GM23248 (cell line): Measurements from ENCODE around the gene NEUROD2. TPM values are rescaled to one million over a fixed set of nuclear protein-coding genes. Genes with fewer than 3 reads are reported as not detected.

ENCODE experiments used
- DNase-seq: peaks from one replicate; pipeline ENCODE4 v3.0.0-alpha.2; 2015
- H2AFZ ChIP-seq: fragments of 200-600 bp; sonication (generic); 2 replicates; pipeline ENCODE4 v1.6.1; 2016; ENCODE audit warnings: antibody characterized with exemption
- H3F3A ChIP-seq: fragments of 200-600 bp; sonication (generic); 2 replicates; pipeline ENCODE4 v1.6.1; 2016; ENCODE audit warnings: mild to moderate bottlenecking, antibody characterized with exemption, mixed run types; ENCODE audit not compliant: insufficient read depth
- H3K27ac ChIP-seq: fragments of 200-600 bp; sonication (generic); 2 replicates; pipeline ENCODE4 v1.5.1; 2016; ENCODE audit warnings: mild to moderate bottlenecking
- H3K27me3 ChIP-seq: fragments of 200-600 bp; sonication (generic); replicated peaks from 2 replicates; pipeline ENCODE4 v1.6.1; 2016; ENCODE audit warnings: mild to moderate bottlenecking; ENCODE audit not compliant: insufficient read depth
- H3K36me3 ChIP-seq: fragments of 200-600 bp; sonication (generic); 2 replicates; pipeline ENCODE4 v1.6.1; 2016; ENCODE audit warnings: low read depth, mild to moderate bottlenecking
- H3K4me1 ChIP-seq: fragments of 200-600 bp; sonication (generic); 2 replicates; pipeline ENCODE4 v1.6.1; 2016; ENCODE audit warnings: mild to moderate bottlenecking; ENCODE audit not compliant: insufficient read depth
- H3K4me2 ChIP-seq: fragments of 200-600 bp; sonication (generic); one replicate; pipeline ENCODE4 v1.6.1; 2016; ENCODE audit warnings: mild to moderate bottlenecking; ENCODE audit not compliant: unreplicated experiment
- H3K4me3 ChIP-seq: fragments of 200-600 bp; sonication (generic); 2 replicates; pipeline ENCODE4 v1.5.1; 2016; ENCODE audit warnings: mild to moderate bottlenecking
- H3K79me2 ChIP-seq: fragments of 200-600 bp; sonication (generic); 2 replicates; pipeline ENCODE4 v1.6.1; 2016; ENCODE audit warnings: mild to moderate bottlenecking; ENCODE audit not compliant: insufficient read depth
- H3K9ac ChIP-seq: fragments of 200-600 bp; sonication (generic); 2 replicates; pipeline ENCODE4 v1.6.1; 2016; ENCODE audit warnings: mild to moderate bottlenecking
- H3K9me2 ChIP-seq: fragments of 200-600 bp; sonication (generic); 2 replicates; pipeline ENCODE4 v1.6.1; 2016; ENCODE audit warnings: mixed run types, mild to moderate bottlenecking, moderate library complexity; ENCODE audit not compliant: insufficient read depth
- H3K9me3 ChIP-seq: fragments of 200-600 bp; sonication (generic); one replicate; pipeline ENCODE4 v1.6.1; 2017; ENCODE audit warnings: low read depth
- H4K20me1 ChIP-seq: fragments of 200-600 bp; sonication (generic); 2 replicates; pipeline ENCODE4 v1.6.0; 2016; ENCODE audit not compliant: insufficient read depth
- EZH2 ChIP-seq: fragments of 200-600 bp; sonication (generic); IDR thresholded peaks from 2 replicates; pipeline ENCODE4 v1.6.1; 2018; ENCODE audit warnings: antibody characterized with exemption, mild to moderate bottlenecking; ENCODE audit not compliant: insufficient read depth, poor library complexity, severe bottlenecking
- EZH2phosphoT487 ChIP-seq: fragments of 200-600 bp; sonication (generic); IDR thresholded peaks from 2 replicates; pipeline ENCODE4 v1.6.1; 2018; ENCODE audit warnings: antibody characterized with exemption, moderate library complexity, mild to moderate bottlenecking, low read depth; ENCODE audit not compliant: insufficient read depth
- WGBS, 2 experiments: methylation state at CpG; one replicate each; pipeline ENCODE4 v1.1.6; 2015 to 2017; ENCODE audit warnings: low lambda C conversion rate in 2 of 2, low coverage in 1 of 2; ENCODE audit errors: missing lambda C conversion rate in 2 of 2; 5-methylcytosine and 5-hydroxymethylcytosine counted together
- in situ Hi-C: fragments of 300-500 bp; cut with MboI; formaldehyde crosslinking; loops from 2 replicates; pipeline ENCODE4 v1.15.0; 2020
- polyA plus RNA-seq: library from polyadenylated mRNA; unstranded; fragments of >200 nt; fragmentation: Nextera tagmentation; extraction: Ambion mirVana; gene quantifications from 2 replicates; pipeline ENCODE4 v1.2.1, GENCODE V29; 2016
- total RNA-seq: library from RNA; depleted of rRNA; stranded (reverse); fragments of >200 nt; shearing (Covaris generic); gene quantifications from 2 replicates; pipeline ENCODE4 v1.2.3, GENCODE V29; 2014; rRNA removed

NEUROD2 gene
- total and polyA plus RNA-seq, 2 experiments from 2014 or later: not detected

DNA sequence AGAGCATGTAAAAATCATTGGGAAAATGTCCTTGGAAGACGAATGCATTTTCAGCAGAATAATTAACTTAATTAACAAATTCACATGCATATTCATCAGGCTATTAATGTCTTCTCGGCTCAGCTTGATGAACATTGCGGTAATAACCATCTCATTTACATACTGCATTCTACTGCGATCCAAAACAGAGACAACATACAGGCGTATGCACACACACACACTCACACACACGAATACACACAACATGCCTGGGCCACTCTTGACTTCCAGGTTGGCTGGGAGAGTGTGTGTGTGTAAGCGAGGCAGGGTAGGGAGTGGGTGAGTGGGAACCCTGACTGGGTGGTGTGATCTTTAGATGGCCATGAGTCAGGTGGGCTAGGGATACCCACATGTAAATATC, 44.7 kb downstream of the NEUROD2 start:
- Histone ChIP-seq H2AFZ (no peak overlapping the region), H3K4me1 (no peaks in the 10 kb centered on the region), H3K9me2 (no peaks in the 10 kb centered on the region), H3K79me2 (no peaks in the 10 kb centered on the region), H3K27me3 (no peaks in the 10 kb centered on the region), H3K9me3 (no peaks in the 10 kb centered on the region), H3F3A (no peaks in the 10 kb centered on the region), H4K20me1 (no peaks in the 10 kb centered on the region), H3K4me2 (no peak overlapping the region), H3K27ac (no peak overlapping the region), H3K4me3 (no peak overlapping the region), H3K36me3 (peaks cover 11% of the 10 kb centered on the region; the same call in 1 of the 2 replicates), H3K9ac (no peak overlapping the region)
- WGBS, 2 experiments: 92 to 93% methylated on average over 7 of the region's 7 CpGs
- no peak for DNase-seq
- in situ Hi-C loops: no loop called here
- no peak for TF ChIP-seq EZH2

DNA sequence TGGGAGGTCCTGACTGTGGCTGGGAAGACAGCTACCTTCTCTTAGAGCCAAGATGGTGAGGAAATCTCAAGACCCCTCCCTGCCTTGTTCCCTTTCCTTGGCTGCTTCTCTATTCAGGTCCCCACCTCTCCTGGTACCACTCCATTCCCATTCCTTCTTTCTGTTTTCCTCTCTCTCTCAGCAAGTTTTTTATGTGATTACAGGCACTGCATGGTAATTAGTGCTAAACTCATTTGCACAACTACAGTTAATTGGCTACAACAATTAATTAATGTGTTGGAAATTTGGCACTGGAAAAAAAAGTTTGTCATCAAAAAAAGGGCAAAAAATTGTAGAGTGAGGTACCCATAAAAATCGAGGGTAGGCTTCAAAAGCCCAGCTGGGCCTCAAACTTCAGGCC, 45.3 kb downstream of the NEUROD2 start:
- DNase-seq: no peak
- Histone ChIP-seq H3K27me3 (no peaks in the 10 kb centered on the region), H3K36me3 (peaks cover 11% of the 10 kb centered on the region; the same call in 1 of the 2 replicates), H3F3A (no peaks in the 10 kb centered on the region), H3K27ac (no peak overlapping the region), H3K4me2 (no peak overlapping the region), H3K4me1 (no peaks in the 10 kb centered on the region), H4K20me1 (no peaks in the 10 kb centered on the region), H3K4me3 (no peak overlapping the region), H3K9me3 (no peaks in the 10 kb centered on the region), H3K9ac (no peak overlapping the region), H2AFZ (no peak overlapping the region), H3K9me2 (no peaks in the 10 kb centered on the region), H3K79me2 (no peaks in the 10 kb centered on the region)
- 71 to 89% methylated on average over 1 of the region's 1 CpG for WGBS, 2 experiments
- in situ Hi-C loops: no loop called here
- TF ChIP-seq EZH2 (no peak), EZH2phosphoT487 (no peak)

DNA sequence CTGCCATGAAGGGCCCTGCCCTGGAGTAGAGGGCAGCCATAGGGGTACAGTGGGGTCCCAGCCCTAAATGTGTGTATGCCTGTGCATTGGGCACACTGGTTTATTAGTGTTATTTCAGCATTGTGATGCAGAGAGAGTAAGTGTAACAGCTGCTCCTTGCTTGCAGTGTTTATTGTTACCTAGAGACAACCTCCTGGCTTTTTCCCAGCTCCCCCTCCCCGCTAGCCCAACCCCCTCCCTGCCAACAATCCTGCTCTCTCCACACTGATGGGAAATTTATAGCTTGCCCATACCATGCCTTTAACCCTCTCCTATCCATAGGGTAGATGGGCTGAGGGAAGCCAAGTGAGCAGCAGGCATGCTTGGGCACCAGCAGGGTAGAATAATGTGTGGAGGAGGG, 51.3 kb downstream of the NEUROD2 start:
- TF ChIP-seq EZH2phosphoT487: no peak
- no peak for TF ChIP-seq EZH2
- H3K9me2 ChIP-seq: no peaks in the 10 kb centered on the region
- H3K36me3 ChIP-seq: peaks cover 11% of the 10 kb centered on the region; the same call in 1 of the 2 replicates
- H3K27me3 ChIP-seq: no peaks in the 10 kb centered on the region
- DNase-seq: no peak
- no peak overlapping the region for H3K9ac ChIP-seq
- H3K9me3 ChIP-seq: no peaks in the 10 kb centered on the region
- in situ Hi-C loops: no loop called here
- H3K79me2 ChIP-seq: no peaks in the 10 kb centered on the region
- H3K4me3 ChIP-seq: no peak overlapping the region
- H3K27ac ChIP-seq: no peak overlapping the region
- 43 to 56% methylated on average over 1 of the region's 1 CpG for WGBS, 2 experiments
- H4K20me1 ChIP-seq: no peaks in the 10 kb centered on the region
- peaks cover 19% of the 10 kb centered on the region for H3K4me1 ChIP-seq
- H3K4me2 ChIP-seq: no peak overlapping the region
- no peaks in the 10 kb centered on the region for H3F3A ChIP-seq
- no peak overlapping the region for H2AFZ ChIP-seq

DNA sequence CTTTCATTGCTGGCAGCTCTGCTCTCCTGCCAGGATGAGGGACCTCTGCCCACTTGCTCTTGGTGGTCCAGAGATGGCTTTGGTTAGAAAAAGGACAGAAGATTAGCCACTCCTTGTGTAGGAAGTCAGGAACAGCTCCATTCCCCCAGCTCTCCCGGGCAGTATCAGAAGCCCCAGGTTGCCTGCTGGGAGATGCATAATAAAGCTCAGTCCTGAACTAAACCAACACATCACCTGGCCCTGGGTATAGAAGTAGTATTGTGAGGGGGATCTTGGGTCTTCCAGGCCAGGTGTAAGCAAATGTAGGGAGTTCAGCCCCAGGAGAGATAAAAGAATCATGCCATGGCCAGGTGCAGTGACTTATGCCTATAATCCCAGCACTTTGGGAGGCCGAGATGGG, 52.4 kb downstream of the NEUROD2 start:
- no peak overlapping the region for H3K4me3 ChIP-seq
- no peak for DNase-seq
- in situ Hi-C loops: no loop called here

More for the DNA sequence above, 52.4 kb downstream of the NEUROD2 start:
- H3K27ac ChIP-seq: no peak overlapping the region
- H3K27me3 ChIP-seq: no peaks in the 10 kb centered on the region
- H3K36me3 ChIP-seq: peaks cover 11% of the 10 kb centered on the region; the same call in 1 of the 2 replicates
- TF ChIP-seq EZH2phosphoT487 (no peak), EZH2 (no peak)
- H3K4me2 ChIP-seq: no peak overlapping the region
- WGBS, 2 experiments: 95 to 96% methylated on average over 2 of the region's 2 CpGs
- no peaks in the 10 kb centered on the region for H4K20me1 ChIP-seq
- H3K9ac ChIP-seq: no peak overlapping the region
- no peaks in the 10 kb centered on the region for H3K79me2 ChIP-seq
- peaks cover 20% of the 10 kb centered on the region for H3K4me1 ChIP-seq
- H3F3A ChIP-seq: no peaks in the 10 kb centered on the region; the same call in 1 of the 2 replicates
- H3K9me2 ChIP-seq: no peaks in the 10 kb centered on the region
- H3K9me3 ChIP-seq: no peaks in the 10 kb centered on the region
- H2AFZ ChIP-seq: no peak overlapping the region

Other genes with a start within 250 kb of the NEUROD2 start
- gene FBXL20, start 206.3 kb downstream of the NEUROD2 start, total RNA-seq: 9.7 and 17.3 TPM in 2 replicates
- gene FBXL20, start 206.3 kb downstream of the NEUROD2 start, polyA plus RNA-seq: 10.7 and 11.3 TPM in 2 replicates
- 14.9 and 17.6 TPM in 2 replicates for gene MED1, start 156.7 kb downstream of the NEUROD2 start, total RNA-seq
- gene MED1, start 156.7 kb downstream of the NEUROD2 start, polyA plus RNA-seq: 15.4 and 17.2 TPM in 2 replicates
- gene CDK12, start 146.4 kb downstream of the NEUROD2 start, total RNA-seq: 21.0 and 21.1 TPM in 2 replicates
- gene CDK12, start 146.4 kb downstream of the NEUROD2 start, polyA plus RNA-seq: 8.2 and 8.9 TPM in 2 replicates
- gene PPP1R1B, start 19.0 kb upstream of the NEUROD2 start, total RNA-seq: not detected in 2 replicates
- gene PPP1R1B, start 19.0 kb upstream of the NEUROD2 start, polyA plus RNA-seq: not detected in 2 replicates
- gene STARD3, start 29.2 kb upstream of the NEUROD2 start, total RNA-seq: 34.0 and 41.0 TPM in 2 replicates
- 32.3 and 34.1 TPM in 2 replicates for gene STARD3, start 29.2 kb upstream of the NEUROD2 start, polyA plus RNA-seq
- 0.43 TPM in 1 of 2 replicates, not detected in the other for gene TCAP, start 57.4 kb upstream of the NEUROD2 start, total RNA-seq
- not detected in 2 replicates for gene TCAP, start 57.4 kb upstream of the NEUROD2 start, polyA plus RNA-seq
- gene PNMT, start 60.5 kb upstream of the NEUROD2 start, total RNA-seq: not detected in 2 replicates
- not detected in 2 replicates for gene PNMT, start 60.5 kb upstream of the NEUROD2 start, polyA plus RNA-seq
- gene PGAP3, start 80.1 kb upstream of the NEUROD2 start, total RNA-seq: 14.2 and 15.3 TPM in 2 replicates
- gene PGAP3, start 80.1 kb upstream of the NEUROD2 start, polyA plus RNA-seq: 9.2 and 10.6 TPM in 2 replicates
- gene ERBB2, start 92.1 kb upstream of the NEUROD2 start, total RNA-seq: 45.8 and 55.4 TPM in 2 replicates
- gene ERBB2, start 92.1 kb upstream of the NEUROD2 start, polyA plus RNA-seq: 28.5 and 30.3 TPM in 2 replicates
- 33.6 and 37.1 TPM in 2 replicates for gene MIEN1, start 122.6 kb upstream of the NEUROD2 start, total RNA-seq
- 85.4 and 88.4 TPM in 2 replicates for gene MIEN1, start 122.6 kb upstream of the NEUROD2 start, polyA plus RNA-seq
- 0.25 TPM in 1 of 2 replicates, not detected in the other for gene GRB7, start 130.0 kb upstream of the NEUROD2 start, total RNA-seq
- not detected in 2 replicates for gene GRB7, start 130.0 kb upstream of the NEUROD2 start, polyA plus RNA-seq